Thoracic aorta (tissue), 2 donors: ENCODE results near the gene CNR2. TPM values are rescaled to one million over a fixed set of nuclear protein-coding genes. Genes with fewer than 3 reads are reported as not detected.

Source experiments
- ATAC-seq: fragments of 150-250 bp; one replicate; pipeline ENCODE4 v1.8.0; 2017; ENCODE audit warnings: low read depth; ENCODE audit not compliant: insufficient number of reproducible peaks, low FRiP score
- DNase-seq: peaks from one replicate; pipeline ENCODE4 v3.0.0-alpha.2; 2020; ENCODE audit warnings: low spot score
- H3K27ac ChIP-seq, 2 donors: fragments of 200-600 bp; sonication (generic); 1 replicate in 1 of 2; 2 replicates in 1 of 2; pipeline ENCODE4 v1.5.1; 2016; ENCODE audit warnings: mild to moderate bottlenecking in 2 of 2, moderate library complexity in 2 of 2
- H3K27me3 ChIP-seq: fragments of 200-600 bp; sonication (generic); replicated peaks from 2 replicates; pipeline ENCODE4 v1.6.0; 2016; ENCODE audit warnings: mild to moderate bottlenecking; ENCODE audit not compliant: insufficient read depth
- H3K36me3 ChIP-seq: fragments of 200-600 bp; sonication (generic); one replicate; pipeline ENCODE4 v1.5.1; 2016
- H3K4me1 ChIP-seq, 2 donors: fragments of 200-600 bp; sonication (generic); 1 replicate in 1 of 2; 2 replicates in 1 of 2; pipeline versions ENCODE4 v1.5.1 to v1.6.0; 2016; ENCODE audit warnings: low read depth in 2 of 2, mild to moderate bottlenecking in 1 of 2; ENCODE audit not compliant: control insufficient read depth in 1 of 2
- H3K4me3 ChIP-seq: fragments of 200-600 bp; sonication (generic); 2 replicates; pipeline ENCODE4 v1.5.1; 2016; ENCODE audit warnings: mild to moderate bottlenecking
- H3K9me3 ChIP-seq: fragments of 200-600 bp; sonication (generic); 2 replicates; pipeline ENCODE4 v1.5.1; 2016
- total RNA-seq, 2 donors: library from RNA; depleted of rRNA; stranded (reverse); fragments of >200 nt; gene quantifications; one replicate each; pipeline versions ENCODE4 v1.1.0 to v1.2.3, GENCODE V29; 2016
- TF ChIP-seq, protein P1 (sequence below): fragments of 200-600 bp; sonication (generic); IDR thresholded peaks from one replicate; pipeline ENCODE4 v1.5.1; 2019; ENCODE audit warnings: antibody characterized with exemption

The CNR2 gene
- total RNA-seq, 2 donors from 2014 or later, result 0.41 TPM; not detected in 1

DNA sequence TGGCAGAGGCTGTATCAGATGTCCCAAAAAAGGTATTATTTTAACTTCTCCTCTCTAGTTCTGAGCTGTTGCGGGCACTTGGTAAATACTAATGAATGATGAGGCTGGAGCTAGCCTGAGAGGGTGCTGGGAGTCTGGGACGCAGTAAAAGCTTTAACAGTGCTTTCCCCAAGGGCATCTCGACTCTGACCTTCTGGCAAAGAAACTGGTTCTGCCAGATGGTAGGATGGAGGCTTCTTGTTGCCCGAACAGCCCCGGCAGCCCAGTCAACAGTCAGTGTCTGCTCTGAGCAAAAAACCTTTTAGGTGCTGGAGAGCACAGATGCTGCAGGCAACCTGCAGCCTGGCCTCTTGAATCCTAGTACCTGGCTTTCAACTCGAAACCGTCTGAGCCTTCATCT is 43.9 kb upstream of the CNR2 start:
- no peak overlapping the region for H3K27ac ChIP-seq
- no peaks in the 10 kb centered on the region for H3K27me3 ChIP-seq
- H3K36me3 ChIP-seq, result no peaks in the 10 kb centered on the region
- H3K4me3 ChIP-seq, result no peak overlapping the region
- no peak for DNase-seq
- ATAC-seq, result no peak
- TF ChIP-seq, protein P1, sequence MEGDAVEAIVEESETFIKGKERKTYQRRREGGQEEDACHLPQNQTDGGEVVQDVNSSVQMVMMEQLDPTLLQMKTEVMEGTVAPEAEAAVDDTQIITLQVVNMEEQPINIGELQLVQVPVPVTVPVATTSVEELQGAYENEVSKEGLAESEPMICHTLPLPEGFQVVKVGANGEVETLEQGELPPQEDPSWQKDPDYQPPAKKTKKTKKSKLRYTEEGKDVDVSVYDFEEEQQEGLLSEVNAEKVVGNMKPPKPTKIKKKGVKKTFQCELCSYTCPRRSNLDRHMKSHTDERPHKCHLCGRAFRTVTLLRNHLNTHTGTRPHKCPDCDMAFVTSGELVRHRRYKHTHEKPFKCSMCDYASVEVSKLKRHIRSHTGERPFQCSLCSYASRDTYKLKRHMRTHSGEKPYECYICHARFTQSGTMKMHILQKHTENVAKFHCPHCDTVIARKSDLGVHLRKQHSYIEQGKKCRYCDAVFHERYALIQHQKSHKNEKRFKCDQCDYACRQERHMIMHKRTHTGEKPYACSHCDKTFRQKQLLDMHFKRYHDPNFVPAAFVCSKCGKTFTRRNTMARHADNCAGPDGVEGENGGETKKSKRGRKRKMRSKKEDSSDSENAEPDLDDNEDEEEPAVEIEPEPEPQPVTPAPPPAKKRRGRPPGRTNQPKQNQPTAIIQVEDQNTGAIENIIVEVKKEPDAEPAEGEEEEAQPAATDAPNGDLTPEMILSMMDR, result no peak
- no peaks in the 10 kb centered on the region for H3K9me3 ChIP-seq
- peaks cover 10 to 28% of the 10 kb centered on the region in 2 donors for H3K4me1 ChIP-seq

GRCh38 chr1:23953020-23953419 is 39.9 kb upstream of the CNR2 start:
- no peaks in the 10 kb centered on the region for H3K36me3 ChIP-seq
- TF ChIP-seq, protein P1, result no peak
- no peaks in the 10 kb centered on the region for H3K9me3 ChIP-seq
- DNase-seq (no peak), ATAC-seq (no peak)
- H3K4me1 ChIP-seq, result peaks cover under 1 to 15% of the 10 kb centered on the region in 2 donors
- no peaks in the 10 kb centered on the region for H3K27me3 ChIP-seq
- H3K4me3 ChIP-seq, result no peak overlapping the region
- no peak overlapping the region for H3K27ac ChIP-seq

DNA sequence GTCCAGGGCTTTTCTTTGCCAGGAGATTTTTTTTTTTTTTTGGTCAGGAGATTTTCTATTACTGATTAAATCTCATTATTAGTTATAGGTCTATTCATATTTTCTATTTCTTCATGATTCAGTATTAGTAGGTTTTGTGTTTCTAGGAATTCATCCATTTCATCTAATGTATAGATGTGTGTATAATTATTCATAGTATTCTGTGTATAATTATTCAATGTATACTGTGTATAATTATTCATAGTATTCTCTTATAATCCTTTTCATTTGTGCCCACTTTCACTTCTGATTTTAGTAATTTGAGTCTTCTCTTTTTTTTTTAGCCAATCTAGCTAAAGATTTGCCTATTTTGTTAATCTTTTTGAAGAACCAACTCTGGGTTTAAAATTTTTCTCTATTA is 34.2 kb upstream of the CNR2 start:
- Histone ChIP-seq H3K27me3 (no peaks in the 10 kb centered on the region), H3K4me1 (peaks cover 0 to 11% of the 10 kb centered on the region in 2 donors), H3K27ac (no peak overlapping the region), H3K9me3 (no peaks in the 10 kb centered on the region), H3K4me3 (no peak overlapping the region), H3K36me3 (no peaks in the 10 kb centered on the region)
- DNase-seq (no peak), ATAC-seq (no peak)
- TF ChIP-seq, protein P1, result no peak

DNA sequence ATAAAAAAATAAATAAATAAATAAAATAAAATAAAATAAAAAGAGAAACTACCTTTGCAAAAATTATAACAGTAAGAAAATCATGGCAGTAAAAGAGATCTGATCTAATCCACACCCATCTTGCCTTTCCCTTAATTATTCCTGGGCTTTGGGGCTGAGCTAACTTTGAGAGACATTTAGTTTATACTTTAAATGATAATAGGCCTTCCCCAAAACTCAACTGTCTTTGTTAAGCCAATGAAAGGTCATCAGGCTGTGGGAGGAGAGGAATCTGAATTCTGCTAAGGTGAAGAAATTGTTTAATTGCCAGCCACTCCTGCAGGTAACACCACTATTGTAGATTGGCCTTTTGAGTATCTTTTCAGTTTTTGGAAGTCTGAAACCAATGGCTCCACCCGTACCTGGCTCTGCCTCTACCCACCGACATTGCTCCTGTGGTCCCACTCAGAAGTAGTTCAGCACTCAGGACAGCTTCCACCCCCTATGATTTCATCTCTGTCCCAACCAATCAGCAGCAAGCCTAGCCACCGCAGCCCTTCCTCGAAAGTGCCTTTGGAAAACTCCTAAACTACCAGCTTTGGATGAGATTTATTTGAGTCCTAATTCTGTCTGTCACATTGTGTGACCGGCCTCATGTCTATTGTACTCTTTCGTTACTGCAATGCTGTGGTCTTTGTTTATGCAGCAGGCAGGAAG is 23.5 kb upstream of the CNR2 start:
- Histone ChIP-seq H3K4me1 (peaks cover 0 to 1% of the 10 kb centered on the region in 2 donors), H3K27ac (no peak overlapping the region), H3K4me3 (no peak overlapping the region), H3K36me3 (no peaks in the 10 kb centered on the region), H3K9me3 (no peaks in the 10 kb centered on the region), H3K27me3 (no peaks in the 10 kb centered on the region)
- no peak for DNase-seq
- TF ChIP-seq, protein P1, result no peak
- no peak for ATAC-seq

GRCh38 chr1:23931491-23931880 is 18.3 kb upstream of the CNR2 start:
- ATAC-seq, result no peak
- Histone ChIP-seq H3K4me1 (peaks cover 0 to 14% of the 10 kb centered on the region in 2 donors), H3K4me3 (peak overlapping the region; percentile 56), H3K27ac (peak overlapping the region; percentile 78 to 81), H3K36me3 (no peaks in the 10 kb centered on the region), H3K27me3 (no peaks in the 10 kb centered on the region), H3K9me3 (no peaks in the 10 kb centered on the region)
- DNase-seq, result no peak
- TF ChIP-seq, protein P1, result no peak
